SK-N-SH (cell line): ENCODE results near the gene DGKE.

Experiments used
- CTCF ChIP-seq: fragments of 200-600 bp; sonication (generic); IDR thresholded peaks from 2 replicates; pipeline ENCODE4 v1.6.1; 2017; ENCODE audit warnings: antibody characterized with exemption, mild to moderate bottlenecking, moderate library complexity
- MEF2A ChIP-seq: IDR thresholded peaks from 2 replicates; pipeline ENCODE4 v1.4.0; 2012; ENCODE audit warnings: low read depth, borderline replicate concordance
- POLR2AphosphoS5 ChIP-seq: IDR thresholded peaks from 2 replicates; pipeline ENCODE4 v1.6.1; 2012; ENCODE audit warnings: low read depth, low read length
- RAD21 ChIP-seq: IDR thresholded peaks from 2 replicates; pipeline ENCODE4 v1.6.1; 2012; ENCODE audit warnings: mild to moderate bottlenecking, low read length
- RXRA ChIP-seq: IDR thresholded peaks from 2 replicates; pipeline ENCODE4 v1.4.0; 2012; ENCODE audit warnings: low read depth, mild to moderate bottlenecking, borderline replicate concordance
- TF ChIP-seq, protein P1 (sequence below): fragments of 150-350 bp; IDR thresholded peaks from 2 replicates; pipeline ENCODE4 v1.6.1; 2016; ENCODE audit warnings: mild to moderate bottlenecking, low read depth, low read length
- TF ChIP-seq, protein P2 (sequence below): fragments of 150-350 bp; IDR thresholded peaks from 2 replicates; pipeline ENCODE4 v1.6.1; 2017; ENCODE audit warnings: antibody characterized with exemption, low read length, low read depth, borderline replicate concordance

- TF ChIP-seq CTCF (no peak), POLR2AphosphoS5 (no peak), MEF2A (no peak), RAD21 (no peak), RXRA (no peak)
- TF ChIP-seq, protein P1, sequence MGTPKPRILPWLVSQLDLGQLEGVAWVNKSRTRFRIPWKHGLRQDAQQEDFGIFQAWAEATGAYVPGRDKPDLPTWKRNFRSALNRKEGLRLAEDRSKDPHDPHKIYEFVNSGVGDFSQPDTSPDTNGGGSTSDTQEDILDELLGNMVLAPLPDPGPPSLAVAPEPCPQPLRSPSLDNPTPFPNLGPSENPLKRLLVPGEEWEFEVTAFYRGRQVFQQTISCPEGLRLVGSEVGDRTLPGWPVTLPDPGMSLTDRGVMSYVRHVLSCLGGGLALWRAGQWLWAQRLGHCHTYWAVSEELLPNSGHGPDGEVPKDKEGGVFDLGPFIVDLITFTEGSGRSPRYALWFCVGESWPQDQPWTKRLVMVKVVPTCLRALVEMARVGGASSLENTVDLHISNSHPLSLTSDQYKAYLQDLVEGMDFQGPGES, result no peak
- TF ChIP-seq, protein P2, sequence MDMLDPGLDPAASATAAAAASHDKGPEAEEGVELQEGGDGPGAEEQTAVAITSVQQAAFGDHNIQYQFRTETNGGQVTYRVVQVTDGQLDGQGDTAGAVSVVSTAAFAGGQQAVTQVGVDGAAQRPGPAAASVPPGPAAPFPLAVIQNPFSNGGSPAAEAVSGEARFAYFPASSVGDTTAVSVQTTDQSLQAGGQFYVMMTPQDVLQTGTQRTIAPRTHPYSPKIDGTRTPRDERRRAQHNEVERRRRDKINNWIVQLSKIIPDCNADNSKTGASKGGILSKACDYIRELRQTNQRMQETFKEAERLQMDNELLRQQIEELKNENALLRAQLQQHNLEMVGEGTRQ, result no peak
These were observed 13.7 kb upstream of the DGKE start for GRCh38 chr17:56820207-56820606.
